SJCRH30 (cell line): ENCODE results near the gene CD28. TPM values are rescaled to one million over a fixed set of nuclear protein-coding genes. Genes with fewer than 3 reads are reported as not detected.

ENCODE experiments used
- DNase-seq, 2 experiments: peaks; one replicate each; pipeline ENCODE4 v3.0.0-alpha.2; 2015 to 2020
- H3K27ac ChIP-seq: fragments of 250-450 bp; sonication (Bioruptor Pico); 2 replicates; pipeline ENCODE4 v1.5.1; 2020; ENCODE audit warnings: mild to moderate bottlenecking, moderate library complexity
- H3K27me3 ChIP-seq: fragments of 250-450 bp; sonication (Bioruptor Pico); 2 replicates; pipeline ENCODE4 v1.5.1; 2020; ENCODE audit warnings: mild to moderate bottlenecking, moderate library complexity
- H3K36me3 ChIP-seq: fragments of 250-450 bp; sonication (Bioruptor Pico); 2 replicates; pipeline ENCODE4 v1.5.1; 2020; ENCODE audit warnings: mild to moderate bottlenecking, moderate library complexity
- H3K4me1 ChIP-seq: fragments of 250-450 bp; sonication (Bioruptor Pico); 2 replicates; pipeline ENCODE4 v1.5.1; 2020; ENCODE audit warnings: mild to moderate bottlenecking, moderate library complexity
- H3K4me3 ChIP-seq: fragments of 250-450 bp; sonication (Bioruptor Pico); 2 replicates; pipeline ENCODE4 v1.5.1; 2020; ENCODE audit warnings: mild to moderate bottlenecking, moderate library complexity
- H3K9me3 ChIP-seq: fragments of 250-450 bp; sonication (Bioruptor Pico); replicated peaks from 2 replicates; pipeline ENCODE4 v1.5.1; 2020; ENCODE audit warnings: mild to moderate bottlenecking, moderate library complexity
- total RNA-seq: library from RNA; depleted of rRNA; stranded (reverse); fragments of >200 nt; shearing (Covaris generic); gene quantifications from 2 replicates; pipeline ENCODE4 v1.2.3, GENCODE V29; 2014; rRNA removed

The CD28 gene
- total RNA-seq: 0.18 and 0.24 TPM in 2 replicates

DNA sequence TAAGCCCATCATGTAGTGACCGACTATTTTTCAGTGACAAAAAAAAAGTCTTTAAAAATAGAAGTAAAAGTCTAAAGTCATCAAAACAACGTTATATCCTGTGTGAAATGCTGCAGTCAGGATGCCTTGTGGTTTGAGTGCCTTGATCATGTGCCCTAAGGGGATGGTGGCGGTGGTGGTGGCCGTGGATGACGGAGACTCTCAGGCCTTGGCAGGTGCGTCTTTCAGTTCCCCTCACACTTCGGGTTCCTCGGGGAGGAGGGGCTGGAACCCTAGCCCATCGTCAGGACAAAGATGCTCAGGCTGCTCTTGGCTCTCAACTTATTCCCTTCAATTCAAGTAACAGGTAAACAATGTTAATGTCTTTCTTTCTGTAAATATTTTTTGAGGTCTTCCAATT, at the start of gene CD28:
Gene CD28 (plus strand): TSS at position 237 of the 400 bp plus-strand sequence. CDS start 58 bp downstream, at position 295.
- Histone ChIP-seq H3K27me3 (no peaks in the 10 kb centered on the region), H3K36me3 (no peaks in the 10 kb centered on the region), H3K9me3 (peaks cover 5% of the 10 kb centered on the region; the same call in 1 of the 2 replicates), H3K4me1 (no peaks in the 10 kb centered on the region; the same call in 1 of the 2 replicates), H3K27ac (no peak within 1 kb of the TSS), H3K4me3 (no peak within 1 kb of the TSS)
- DNase-seq: no peak

GRCh38 chr2:203659331-203660049, 46.9 kb upstream of the CD28 start:
- Histone ChIP-seq H3K36me3 (no peaks in the 10 kb centered on the region), H3K27ac (no peak overlapping the region), H3K27me3 (no peaks in the 10 kb centered on the region), H3K4me3 (no peak overlapping the region), H3K4me1 (no peaks in the 10 kb centered on the region), H3K9me3 (no peaks in the 10 kb centered on the region)
- no peak for DNase-seq

- Histone ChIP-seq H3K27ac (no peak overlapping the region), H3K9me3 (no peaks in the 10 kb centered on the region), H3K27me3 (no peaks in the 10 kb centered on the region), H3K36me3 (no peaks in the 10 kb centered on the region), H3K4me1 (no peaks in the 10 kb centered on the region), H3K4me3 (no peak overlapping the region)
- no peak for DNase-seq
Measured at GRCh38 chr2:203660465-203660864, 46.0 kb upstream of the CD28 start.

GRCh38 chr2:203661279-203661908, 45.0 kb upstream of the CD28 start:
- DNase-seq: no peak
- Histone ChIP-seq H3K27ac (no peak overlapping the region), H3K4me3 (no peak overlapping the region), H3K4me1 (no peaks in the 10 kb centered on the region), H3K9me3 (no peaks in the 10 kb centered on the region), H3K36me3 (no peaks in the 10 kb centered on the region), H3K27me3 (no peaks in the 10 kb centered on the region)

DNA sequence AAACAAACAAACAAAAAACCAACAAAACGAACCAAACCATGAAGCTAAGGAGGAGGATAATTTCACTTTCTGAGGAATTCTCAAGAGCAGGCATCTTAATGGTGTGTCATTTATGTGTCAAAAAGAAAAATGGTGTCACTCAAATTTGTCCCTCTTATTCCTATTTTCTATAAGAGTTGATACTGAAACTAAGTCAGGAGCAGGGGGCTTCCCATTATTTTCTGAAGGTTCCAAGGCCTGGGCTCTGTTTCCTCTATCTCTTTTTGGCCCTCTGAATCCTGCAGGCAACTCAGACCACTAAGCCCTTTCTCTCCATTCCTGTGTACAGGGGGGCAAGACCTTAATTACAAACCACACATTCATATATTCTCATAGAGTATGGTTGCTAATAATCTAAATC, 44.0 kb upstream of the CD28 start:
- H3K27ac ChIP-seq: no peak overlapping the region
- no peak for DNase-seq
- H3K4me1 ChIP-seq: no peaks in the 10 kb centered on the region
- no peaks in the 10 kb centered on the region for H3K36me3 ChIP-seq
- H3K9me3 ChIP-seq: no peaks in the 10 kb centered on the region
- no peaks in the 10 kb centered on the region for H3K27me3 ChIP-seq
- no peak overlapping the region for H3K4me3 ChIP-seq

DNA sequence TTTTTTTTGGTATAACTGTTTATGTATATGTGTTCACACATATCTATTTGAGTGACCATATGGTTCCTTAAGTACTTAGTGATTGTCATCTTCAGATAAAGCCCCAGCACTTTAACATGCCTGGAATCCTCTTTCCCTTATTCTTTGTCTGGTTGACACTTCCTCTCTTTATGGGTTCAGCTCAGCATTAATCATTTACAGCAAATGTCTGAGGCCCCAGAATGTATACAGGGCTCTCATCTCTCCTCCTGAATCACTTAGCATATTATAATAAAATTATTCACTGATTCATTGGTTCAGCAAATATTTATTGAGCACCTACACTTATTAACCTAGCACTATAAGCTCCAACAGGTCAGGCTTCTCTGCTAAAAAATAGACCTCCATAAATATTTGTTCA, 43.5 kb upstream of the CD28 start:
- Histone ChIP-seq H3K27me3 (no peaks in the 10 kb centered on the region), H3K27ac (no peak overlapping the region), H3K4me1 (no peaks in the 10 kb centered on the region), H3K4me3 (no peak overlapping the region), H3K36me3 (no peaks in the 10 kb centered on the region), H3K9me3 (no peaks in the 10 kb centered on the region)
- no peak for DNase-seq

- Histone ChIP-seq H3K4me3 (no peak overlapping the region), H3K9me3 (no peaks in the 10 kb centered on the region), H3K36me3 (no peaks in the 10 kb centered on the region), H3K4me1 (no peaks in the 10 kb centered on the region), H3K27ac (no peak overlapping the region), H3K27me3 (no peaks in the 10 kb centered on the region)
- DNase-seq: no peak
Measured at GRCh38 chr2:203664029-203664755, 42.2 kb upstream of the CD28 start.

DNA sequence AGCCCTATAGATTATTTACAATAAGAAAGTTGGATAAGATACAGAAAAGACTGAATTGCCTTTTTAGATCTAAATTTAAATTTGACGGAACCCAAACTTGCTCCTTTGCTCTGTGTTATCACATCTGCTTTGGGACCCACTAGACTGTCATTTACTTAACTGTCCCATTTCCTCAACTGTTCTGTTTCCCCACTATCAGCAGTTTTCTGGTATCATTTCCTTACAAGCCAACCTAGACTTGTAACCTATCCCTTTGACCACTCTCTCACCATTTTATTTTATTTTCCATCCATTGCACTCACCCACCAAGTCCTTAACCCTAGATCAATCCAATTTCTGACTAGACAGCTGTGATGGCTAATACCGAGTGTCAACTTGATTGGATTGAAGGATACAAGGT, 38.6 kb upstream of the CD28 start:
- no peaks in the 10 kb centered on the region for H3K36me3 ChIP-seq
- no peak for DNase-seq
- no peaks in the 10 kb centered on the region for H3K27me3 ChIP-seq
- no peak overlapping the region for H3K27ac ChIP-seq
- no peak overlapping the region for H3K4me3 ChIP-seq
- H3K4me1 ChIP-seq: no peaks in the 10 kb centered on the region
- H3K9me3 ChIP-seq: no peaks in the 10 kb centered on the region

GRCh38 chr2:203669820-203670219, 36.6 kb upstream of the CD28 start:
- Histone ChIP-seq H3K4me1 (peaks cover 8% of the 10 kb centered on the region; the same call in 1 of the 2 replicates), H3K9me3 (no peaks in the 10 kb centered on the region), H3K36me3 (no peaks in the 10 kb centered on the region; the same call in 1 of the 2 replicates), H3K27me3 (no peaks in the 10 kb centered on the region), H3K27ac (no peak overlapping the region), H3K4me3 (no peak overlapping the region)
- no peak for DNase-seq

DNA sequence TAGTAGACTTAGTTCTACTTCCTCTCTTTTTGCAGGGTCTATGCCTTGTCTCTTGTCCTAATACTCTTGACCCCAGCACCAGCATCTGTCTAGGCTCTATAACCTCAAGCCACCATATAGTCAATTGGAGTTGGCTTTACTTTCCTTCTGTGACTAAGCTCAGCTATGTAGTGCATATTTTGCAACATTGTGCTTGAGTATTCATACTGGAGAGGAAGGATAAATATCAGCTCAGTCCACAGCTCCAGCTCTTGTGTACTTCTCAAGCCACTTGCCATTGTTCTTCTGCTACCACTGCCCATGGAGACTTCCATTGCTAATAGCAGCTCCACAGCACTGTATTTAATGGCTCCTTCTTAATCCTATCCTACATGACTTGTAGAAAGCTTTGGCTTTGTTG, 35.5 kb upstream of the CD28 start:
- H3K4me1 ChIP-seq: peaks cover 12% of the 10 kb centered on the region; the same call in 1 of the 2 replicates
- no peak for DNase-seq
- no peak overlapping the region for H3K27ac ChIP-seq
- H3K27me3 ChIP-seq: no peaks in the 10 kb centered on the region
- H3K4me3 ChIP-seq: no peak overlapping the region
- H3K36me3 ChIP-seq: no peaks in the 10 kb centered on the region; the same call in 1 of the 2 replicates
- H3K9me3 ChIP-seq: no peaks in the 10 kb centered on the region

GRCh38 chr2:203671876-203672275, 34.6 kb upstream of the CD28 start:
- no peaks in the 10 kb centered on the region; the same call in 1 of the 2 replicates for H3K36me3 ChIP-seq
- H3K27me3 ChIP-seq: no peaks in the 10 kb centered on the region
- H3K4me3 ChIP-seq: no peak overlapping the region
- peaks cover 13% of the 10 kb centered on the region; the same call in 1 of the 2 replicates for H3K4me1 ChIP-seq
- no peaks in the 10 kb centered on the region for H3K9me3 ChIP-seq
- H3K27ac ChIP-seq: no peak overlapping the region
- no peak for DNase-seq

- no peaks in the 10 kb centered on the region for H3K9me3 ChIP-seq
- H3K27me3 ChIP-seq: no peaks in the 10 kb centered on the region
- H3K36me3 ChIP-seq: no peaks in the 10 kb centered on the region; the same call in 1 of the 2 replicates
- H3K4me3 ChIP-seq: no peak overlapping the region
- H3K4me1 ChIP-seq: peaks cover 13% of the 10 kb centered on the region; the same call in 1 of the 2 replicates
- no peak for DNase-seq
- no peak overlapping the region for H3K27ac ChIP-seq
Measured at GRCh38 chr2:203672856-203673255, 33.6 kb upstream of the CD28 start.

- Histone ChIP-seq H3K36me3 (no peaks in the 10 kb centered on the region; the same call in 1 of the 2 replicates), H3K4me1 (peaks cover 13% of the 10 kb centered on the region; the same call in 1 of the 2 replicates), H3K27me3 (no peaks in the 10 kb centered on the region), H3K9me3 (no peaks in the 10 kb centered on the region), H3K27ac (no peak overlapping the region), H3K4me3 (no peak overlapping the region)
- peak; percentile 17 to 43 for DNase-seq
Measured at GRCh38 chr2:203673933-203674332, 32.5 kb upstream of the CD28 start.

GRCh38 chr2:203675086-203675485, 31.4 kb upstream of the CD28 start:
- H3K27ac ChIP-seq: no peak overlapping the region
- H3K36me3 ChIP-seq: no peaks in the 10 kb centered on the region; the same call in 1 of the 2 replicates
- DNase-seq: no peak
- peaks cover 13% of the 10 kb centered on the region; the same call in 1 of the 2 replicates for H3K4me1 ChIP-seq
- H3K27me3 ChIP-seq: no peaks in the 10 kb centered on the region
- no peak overlapping the region for H3K4me3 ChIP-seq
- no peaks in the 10 kb centered on the region for H3K9me3 ChIP-seq

DNA sequence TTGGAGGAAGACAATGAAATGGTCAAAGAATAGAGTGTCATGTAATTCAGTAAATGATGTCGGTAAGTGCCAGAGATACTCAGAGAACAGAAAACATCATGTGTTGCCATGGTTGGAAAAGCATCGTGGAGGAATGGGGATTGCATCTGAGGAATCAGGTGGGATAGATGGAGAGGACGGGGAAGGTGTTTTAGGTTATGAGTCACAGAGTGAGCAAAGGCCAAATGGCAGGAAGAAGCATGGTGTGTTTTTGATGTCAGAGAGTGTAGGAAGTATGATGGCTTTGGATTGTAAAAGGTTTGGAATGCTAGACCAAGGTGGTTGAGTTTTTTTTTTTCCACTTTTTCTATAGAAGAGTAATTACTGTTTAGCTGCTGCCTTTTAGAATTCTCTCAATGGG, 27.5 kb upstream of the CD28 start:
- Histone ChIP-seq H3K27me3 (no peaks in the 10 kb centered on the region), H3K36me3 (no peaks in the 10 kb centered on the region), H3K4me1 (peaks cover 18% of the 10 kb centered on the region; the same call in 1 of the 2 replicates), H3K4me3 (no peak overlapping the region), H3K27ac (no peak overlapping the region), H3K9me3 (no peaks in the 10 kb centered on the region)
- DNase-seq: no peak
